ENCODE data around the gene OR8B3.

The OR8B3 gene

DNA sequence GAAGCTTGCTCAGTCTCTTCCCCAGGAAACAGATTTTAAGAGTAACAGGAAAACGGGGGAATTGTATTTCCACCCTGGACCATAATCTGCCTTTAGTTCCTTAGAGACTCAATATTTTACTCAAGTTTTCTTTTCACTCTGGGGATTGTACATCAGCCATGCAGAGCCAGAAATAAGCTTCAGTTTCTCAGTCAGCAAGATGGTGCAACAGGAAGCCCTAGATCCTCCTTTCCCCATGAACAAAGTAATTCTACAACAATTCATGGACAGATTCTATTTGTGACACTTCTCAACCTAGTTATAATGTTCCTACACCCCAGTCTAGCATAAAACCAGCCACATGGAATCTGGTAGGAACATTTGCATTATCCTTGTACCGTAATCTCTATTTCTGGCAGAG lies 39.3 kb downstream of the OR8B3 start:
- no peak for DNase-seq (ENCODE audit: low spot score)

DNA sequence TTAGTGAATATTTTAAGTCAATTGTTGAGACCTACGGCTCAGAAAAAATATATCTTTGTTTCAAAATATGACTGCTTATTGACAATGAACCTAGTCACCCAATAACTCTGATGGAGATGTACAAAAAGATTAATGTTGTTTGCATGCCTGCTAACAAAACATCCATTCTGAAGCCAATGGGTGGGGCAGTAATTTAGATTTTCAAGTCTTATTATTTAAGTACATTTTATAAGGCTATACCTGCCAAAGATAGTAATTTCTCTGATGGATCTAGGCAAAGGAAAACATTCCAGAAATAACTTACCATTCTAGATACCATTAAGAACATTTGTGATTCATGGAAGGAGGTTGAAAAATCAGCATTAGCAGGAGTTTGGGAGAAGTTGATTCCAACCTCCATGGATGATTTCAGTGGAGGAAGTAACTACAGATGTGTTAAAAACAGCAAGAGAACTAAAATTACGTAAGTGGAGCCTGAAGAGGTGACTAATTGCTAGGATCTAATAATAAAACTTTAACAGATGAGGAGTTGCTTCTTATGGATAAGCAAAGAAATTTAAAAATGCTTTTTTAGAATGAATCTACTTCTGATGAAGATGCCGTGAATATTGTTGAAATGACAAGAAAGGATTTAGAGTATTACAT lies 52.4 kb downstream of the OR8B3 start:
- no peak for DNase-seq (ENCODE audit: low spot score)
